H4 (cell line): ENCODE measurements around the gene PLCXD1. TPM values are rescaled to one million over a fixed set of nuclear protein-coding genes. Genes with fewer than 3 reads are reported as not detected.

ENCODE experiments used
- DNase-seq: peaks from one replicate; pipeline ENCODE4 v3.0.0-alpha.2; 2015; ENCODE audit warnings: low spot score
- total RNA-seq: library from RNA; depleted of rRNA; stranded (reverse); fragments of >200 nt; shearing (Covaris generic); gene quantifications from 2 replicates; pipeline ENCODE4 v1.2.3, GENCODE V29; 2014

PLCXD1 gene
- total RNA-seq, 1 experiment from 2014 or later: 7.7 TPM

DNA sequence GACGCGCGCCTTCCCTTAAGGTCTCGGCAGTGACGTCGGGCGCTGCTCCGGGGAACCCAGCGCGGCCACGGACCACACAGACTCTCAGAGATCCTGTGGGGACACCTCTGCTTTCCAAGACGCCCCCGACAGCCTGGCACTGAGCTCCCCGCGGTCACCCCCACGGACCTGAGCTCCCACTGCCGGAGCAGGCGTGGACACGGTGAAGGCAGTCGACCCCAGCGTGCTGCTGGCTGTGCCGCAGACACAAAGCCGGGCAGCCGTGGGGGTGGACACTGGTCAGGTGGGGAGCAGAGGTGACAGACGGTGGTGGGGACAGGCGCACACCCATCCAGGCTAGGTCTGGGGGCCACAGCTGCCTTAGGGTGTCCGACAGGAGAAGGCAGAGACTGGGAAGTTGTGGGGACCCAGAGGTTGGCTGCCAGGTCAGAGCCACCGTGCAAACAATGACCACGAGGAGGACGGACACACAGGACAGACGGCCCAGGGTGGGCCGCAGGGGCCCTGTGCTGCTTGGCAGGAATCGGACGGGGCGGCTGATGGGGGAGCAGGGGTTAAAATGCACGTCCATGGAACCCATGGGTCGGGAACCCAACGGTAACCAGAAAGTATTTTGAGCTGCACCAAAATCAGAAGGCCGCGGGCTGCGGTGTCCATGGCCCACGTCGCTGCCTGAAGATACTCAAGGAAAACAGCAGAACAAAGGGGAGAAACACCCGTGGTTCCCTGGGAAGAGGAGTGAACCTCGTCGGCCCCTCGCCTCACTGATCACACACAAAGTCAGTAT, 54.0 kb downstream of the PLCXD1 start:
- DNase-seq: no peak

GRCh38 chrX:335758-336155, 54.6 kb downstream of the PLCXD1 start:
- DNase-seq: no peak

DNA sequence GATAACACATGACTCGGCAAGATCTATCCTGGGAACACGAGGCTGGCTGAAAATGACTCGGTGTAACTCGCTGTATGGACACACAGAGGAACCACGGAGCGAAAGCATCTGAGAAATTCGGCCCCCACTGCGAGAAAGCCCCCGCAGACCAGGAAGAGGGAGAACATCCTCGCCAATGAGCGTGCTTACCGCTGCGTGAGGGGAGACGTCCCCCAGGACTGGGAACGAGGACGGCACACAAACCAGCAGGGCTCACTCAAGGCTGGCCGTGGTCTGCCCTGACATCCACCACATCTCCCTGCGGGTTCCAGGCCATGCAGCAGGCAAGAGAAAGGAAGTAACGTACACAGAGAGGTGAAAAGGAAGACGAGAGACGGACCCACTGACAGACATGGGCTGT, 55.0 kb downstream of the PLCXD1 start:
- no peak for DNase-seq

DNA sequence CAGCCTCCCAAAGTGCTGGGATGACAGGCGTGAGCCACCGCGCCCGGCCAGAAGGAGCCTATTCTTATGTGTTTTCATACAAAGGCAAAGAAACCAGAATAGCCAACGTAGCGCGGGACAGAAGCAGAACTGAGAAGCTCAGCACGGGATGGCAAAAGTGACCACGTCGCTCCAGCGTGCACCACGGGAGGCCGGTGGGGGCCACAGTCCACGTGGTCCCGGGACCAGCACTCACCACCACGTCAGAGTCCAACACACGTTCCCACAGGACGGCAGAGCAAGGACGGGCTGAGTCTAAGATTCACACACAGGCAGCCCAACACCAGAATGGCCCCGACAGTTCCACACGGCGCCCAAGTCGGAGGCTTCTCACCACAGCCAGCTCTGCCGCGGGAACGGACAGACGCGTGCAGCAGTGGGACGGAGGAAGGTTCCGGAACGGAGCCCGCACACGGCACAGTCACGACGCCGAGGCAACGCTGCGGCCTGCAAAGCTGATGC, 56.2 kb downstream of the PLCXD1 start:
- DNase-seq: no peak

DNA sequence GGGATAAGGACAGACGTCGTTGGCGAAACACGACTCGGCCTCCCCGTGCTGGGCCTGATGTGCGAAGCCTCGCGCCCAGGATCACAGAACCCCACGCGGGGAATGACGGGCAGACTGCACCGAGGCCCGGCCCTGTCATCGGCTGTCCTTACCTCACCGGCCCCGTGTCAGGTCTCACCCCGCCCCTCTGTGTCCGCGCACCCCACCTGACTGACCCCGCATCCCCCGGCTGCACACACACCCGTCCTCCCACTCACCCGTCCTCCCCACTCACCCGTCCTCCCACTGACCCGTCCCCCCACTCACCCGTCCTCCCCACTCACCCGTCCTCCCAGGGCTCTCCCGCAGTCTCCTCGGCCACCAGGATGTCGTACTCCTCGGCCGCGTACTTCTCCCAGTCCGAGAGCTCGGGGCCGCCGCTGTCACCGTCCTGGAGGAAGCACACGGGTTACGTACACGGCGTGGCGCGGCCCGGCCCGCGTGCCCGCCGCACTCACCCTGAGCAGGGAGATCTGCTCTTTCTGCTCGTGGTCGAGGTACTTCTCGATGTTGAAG, 57.2 kb downstream of the PLCXD1 start:
- no peak for DNase-seq

GRCh38 chrX:338836-339400, 57.7 kb downstream of the PLCXD1 start:
- no peak for DNase-seq

DNA sequence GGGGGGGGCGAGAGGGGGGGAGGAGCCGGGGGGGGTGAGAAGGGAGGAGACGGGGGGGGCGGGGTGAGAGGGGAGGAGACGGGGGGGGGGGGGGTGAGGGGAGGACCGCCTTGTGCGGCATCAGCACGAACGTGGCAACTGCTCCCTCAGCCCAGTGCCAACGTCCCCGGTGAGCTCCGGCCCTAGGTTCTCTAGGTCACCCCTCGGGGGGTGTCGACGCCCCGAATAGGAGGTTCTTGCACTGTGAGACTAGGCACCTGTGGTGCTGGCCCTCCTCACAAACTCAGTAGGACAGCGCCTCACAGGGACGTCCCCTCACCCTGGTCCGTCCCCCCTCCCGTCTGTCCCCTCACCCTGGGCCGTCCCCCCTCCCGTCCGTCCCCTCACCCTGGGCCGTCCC, 58.9 kb downstream of the PLCXD1 start:
- DNase-seq: no peak

- no peak for DNase-seq
Measured at GRCh38 chrX:340641-341423, 59.7 kb downstream of the PLCXD1 start.

- DNase-seq: no peak
Measured at GRCh38 chrX:341541-342101, 60.4 kb downstream of the PLCXD1 start.

GRCh38 chrX:344371-344901, 63.3 kb downstream of the PLCXD1 start:
- DNase-seq: no peak

GRCh38 chrX:345020-345925, 64.1 kb downstream of the PLCXD1 start:
- no peak for DNase-seq

DNA sequence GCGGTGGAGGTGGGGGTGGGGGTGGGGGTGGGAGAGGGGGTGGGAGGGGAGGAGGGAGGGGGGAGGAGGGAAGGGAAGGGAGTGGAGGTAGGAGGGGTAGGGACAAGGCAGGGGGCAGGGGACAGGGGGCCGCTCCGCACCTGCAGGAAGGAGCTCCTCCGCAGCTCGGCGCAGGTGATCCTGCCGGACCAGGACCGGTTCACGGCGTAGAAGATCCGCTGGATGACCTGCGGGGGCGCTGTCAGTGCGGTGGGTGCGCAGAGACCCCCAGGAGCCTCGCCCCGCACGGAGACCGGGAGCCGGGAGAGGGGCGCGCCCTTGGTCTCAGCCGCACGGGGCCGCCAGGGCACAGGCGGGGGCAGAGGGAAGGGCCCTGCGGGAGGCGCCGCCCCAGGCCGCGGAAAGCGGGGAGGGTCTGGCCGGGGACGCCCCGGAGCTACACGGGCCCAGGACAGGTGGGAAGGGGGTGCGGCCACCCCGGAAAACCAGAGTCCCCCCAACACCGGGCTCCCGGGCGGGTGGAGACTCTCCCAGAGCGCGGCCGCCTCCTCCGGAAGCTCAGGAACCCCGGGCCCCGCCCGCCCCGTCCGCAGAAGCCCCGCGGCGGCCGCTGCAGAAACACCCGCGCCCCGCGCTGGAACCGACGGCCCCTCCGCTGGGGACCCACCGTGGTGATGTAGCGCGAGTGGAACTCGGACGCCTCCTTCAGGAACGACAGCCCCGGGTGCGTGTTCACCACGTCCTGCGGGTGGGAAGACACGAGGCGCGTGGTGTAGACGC, 65.0 kb downstream of the PLCXD1 start:
- no peak for DNase-seq

GRCh38 chrX:347351-348117, 66.4 kb downstream of the PLCXD1 start:
- no peak for DNase-seq

- no peak for DNase-seq
Measured at GRCh38 chrX:348461-349117, 67.4 kb downstream of the PLCXD1 start.

- DNase-seq: no peak
Measured at GRCh38 chrX:349196-349595, 68.0 kb downstream of the PLCXD1 start.

DNA sequence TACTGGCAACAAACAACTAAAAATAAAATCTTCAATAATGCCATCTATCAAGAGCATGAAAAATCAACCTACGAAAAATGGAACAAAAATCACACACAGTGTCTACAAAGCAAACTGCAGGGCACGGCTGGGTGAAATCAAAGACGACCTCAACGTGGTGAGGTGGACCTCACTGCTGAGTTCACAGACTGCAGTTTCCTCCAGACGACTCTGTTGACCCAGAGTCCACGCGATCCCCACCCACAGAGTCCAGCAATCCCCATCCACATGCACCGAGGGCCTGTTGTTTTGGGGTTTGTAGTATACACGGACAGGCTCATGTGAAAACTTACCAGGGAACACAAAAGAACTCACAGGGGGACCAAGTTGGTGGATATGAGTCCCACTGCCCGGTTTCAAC, 68.5 kb downstream of the PLCXD1 start:
- no peak for DNase-seq

DNA sequence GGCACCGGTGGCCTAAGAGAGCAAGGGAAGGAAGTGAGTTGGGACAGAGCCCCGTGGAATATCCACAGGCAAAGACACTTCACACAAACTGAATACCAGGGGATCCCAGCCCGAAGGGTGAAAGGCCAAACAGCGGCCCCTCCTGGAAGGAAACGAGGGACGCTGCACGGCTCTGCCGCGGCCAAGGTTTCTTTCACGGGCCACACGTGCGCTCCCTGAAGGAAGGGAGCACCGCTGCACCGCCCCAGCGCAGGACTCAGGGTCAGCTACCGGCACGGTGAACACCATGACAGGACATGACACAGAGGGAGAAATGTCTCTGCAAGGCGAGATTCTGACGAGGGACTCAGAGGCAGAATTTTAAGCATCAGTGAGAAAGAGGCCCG, 69.0 kb downstream of the PLCXD1 start:
- DNase-seq: no peak

DNA sequence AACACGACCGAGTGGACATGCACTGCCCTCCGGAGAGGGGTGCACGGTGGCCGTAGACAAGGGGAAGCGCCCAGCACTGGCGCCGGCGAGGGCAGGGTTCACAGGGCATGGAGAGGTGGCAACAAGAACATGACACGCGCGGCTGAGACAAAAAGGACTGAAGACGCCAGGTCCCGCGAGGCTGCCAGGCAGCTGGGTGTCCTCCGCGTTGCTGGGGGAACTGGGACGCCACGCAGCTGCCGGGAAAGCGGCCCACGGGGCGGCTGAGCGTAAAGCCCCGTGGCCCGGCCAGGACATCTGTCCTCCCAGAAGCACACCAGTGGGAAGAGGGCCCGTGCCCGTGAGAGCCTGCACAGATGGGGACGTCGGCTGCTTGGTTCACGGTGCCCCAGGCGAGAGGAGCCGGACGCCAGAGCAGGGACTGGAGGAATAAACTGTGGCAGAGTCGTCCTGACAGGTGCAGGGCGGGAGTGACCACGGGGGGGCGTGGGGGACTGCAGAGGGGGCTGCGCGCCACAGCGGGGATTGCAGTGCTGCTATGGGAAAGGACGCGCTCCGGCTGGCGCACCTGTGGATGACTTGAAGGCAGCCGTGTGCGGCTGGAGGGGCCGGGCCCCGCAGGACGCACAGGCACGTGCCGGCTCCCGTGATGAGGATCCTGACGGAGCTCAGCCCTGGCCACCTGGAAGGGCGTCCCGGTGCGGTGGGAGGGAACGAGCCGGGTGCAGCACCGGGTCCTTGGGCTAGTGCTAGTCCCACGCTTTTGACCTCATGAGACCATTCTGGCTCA, 69.5 kb downstream of the PLCXD1 start:
- DNase-seq: no peak
